ENCODE data around the gene IFT172. TPM values are rescaled to one million over a fixed set of nuclear protein-coding genes. Genes with fewer than 3 reads are reported as not detected.

Gene IFT172
- total RNA-seq, 1 experiment from 2014 or later: 41.7 TPM

GRCh38 chr2:27496357-27497287, 7.1 kb upstream of the IFT172 start, which contains the start of gene GCKR:
GCKR (plus strand) TSS chr2:27496839; CDS start chr2:27496905, 66 bp downstream.
- no TSS peak for BruUV-seq (replicated peaks)
- H3K27ac Mint-ChIP-seq (ENCODE audit: unreplicated experiment): peak within 1 kb of the TSS; percentile 79

GRCh38 chr2:27495840-27496356, 6.4 kb upstream of the IFT172 start:
- Mint-ChIP-seq H3K4me3 (ENCODE audit: low read depth, unreplicated experiment) (peak overlapping the region; percentile 85), H3K36me3 (ENCODE audit: insufficient read depth, unreplicated experiment) (peaks cover 25% of the 10 kb centered on the region), H3K4me1 (ENCODE audit: low read depth, unreplicated experiment) (peaks cover 45% of the 10 kb centered on the region), H3K27ac (ENCODE audit: unreplicated experiment) (peak overlapping the region; percentile 79), H3K9me3 (ENCODE audit: low read depth, unreplicated experiment) (no peaks in the 10 kb centered on the region), H3K27me3 (ENCODE audit: unreplicated experiment) (no peaks in the 10 kb centered on the region)
- CTCF ChIA-PET: interaction anchor here (0.6 kb wide), 1 partner anchor 27 kb away, joined by 6 read pairs; no protein-coding TSS in a partner anchor
- DNase-seq: no peak
- no TSS peak for BruUV-seq (replicated peaks)
- no peak for TF ChIP-seq CTCF (IDR thresholded peaks at IDR 0.05; ENCODE audit: unreplicated experiment)
- intact Hi-C loops (cut with micrococcal nuclease; ENCODE audit: unreplicated experiment): loop anchor here (10.0 kb wide), 1 partner anchor 129 kb away; the partner anchor contains the start of genes CCDC121 and GPN1

More at GRCh38 chr2:27496357-27497287, 7.1 kb upstream of the IFT172 start, which contains the start of gene GCKR:
- Mint-ChIP-seq H3K9me3 (ENCODE audit: low read depth, unreplicated experiment) (no peaks in the 10 kb centered on the region), H3K36me3 (ENCODE audit: insufficient read depth, unreplicated experiment) (peaks cover 25% of the 10 kb centered on the region), H3K4me1 (ENCODE audit: low read depth, unreplicated experiment) (peaks cover 45% of the 10 kb centered on the region), H3K27me3 (ENCODE audit: unreplicated experiment) (no peaks in the 10 kb centered on the region), H3K4me3 (ENCODE audit: low read depth, unreplicated experiment) (peak within 1 kb of the TSS; percentile 85)
- intact Hi-C loops (cut with micrococcal nuclease; ENCODE audit: unreplicated experiment): loop anchor here (10.0 kb wide), 1 partner anchor 128 kb away; the partner anchor contains the start of genes CCDC121 and GPN1
- DNase-seq: peak; percentile 72
- no peak for TF ChIP-seq CTCF (IDR thresholded peaks at IDR 0.05; ENCODE audit: unreplicated experiment)
- CTCF ChIA-PET: interaction anchor here (0.5 to 0.6 kb wide), 2 partner anchors 26 to 336 kb away, joined by 5 to 6 read pairs; no protein-coding TSS in a partner anchor

GRCh38 chr2:27494944-27495554, 5.5 kb upstream of the IFT172 start, which contains the start of gene FNDC4:
FNDC4 (minus strand) TSS chr2:27495200; CDS start chr2:27494679, 521 bp downstream.
- Mint-ChIP-seq H3K27ac (ENCODE audit: unreplicated experiment) (peak within 1 kb of the TSS; percentile 79), H3K27me3 (ENCODE audit: unreplicated experiment) (no peaks in the 10 kb centered on the region), H3K36me3 (ENCODE audit: insufficient read depth, unreplicated experiment) (peaks cover 25% of the 10 kb centered on the region), H3K9me3 (ENCODE audit: low read depth, unreplicated experiment) (no peaks in the 10 kb centered on the region), H3K4me3 (ENCODE audit: low read depth, unreplicated experiment) (peak within 1 kb of the TSS; percentile 85), H3K4me1 (ENCODE audit: low read depth, unreplicated experiment) (peaks cover 45% of the 10 kb centered on the region)
- CTCF ChIA-PET: no interaction called here
- no peak for TF ChIP-seq CTCF (IDR thresholded peaks at IDR 0.05; ENCODE audit: unreplicated experiment)
- BruUV-seq (replicated peaks): no TSS peak
- intact Hi-C loops (cut with micrococcal nuclease; ENCODE audit: unreplicated experiment): loop anchor here (10.0 kb wide), 1 partner anchor 130 kb away; the partner anchor contains the start of genes CCDC121 and GPN1
- DNase-seq: peak; percentile 37
